GM19351 (cell line): Measurements from ENCODE around the gene DPP8.
A peak's percentile ranks its signal among the peaks of the same experiment; 100 is the strongest.

Experiments
- ATAC-seq: cut with Tn5 transposase; IDR thresholded peaks from one replicate; pipeline ENCODE4 v1.9.1; 2021; ENCODE audit warnings: mild to moderate bottlenecking, moderate library complexity; ENCODE audit not compliant: unreplicated experiment

DPP8 gene

DNA sequence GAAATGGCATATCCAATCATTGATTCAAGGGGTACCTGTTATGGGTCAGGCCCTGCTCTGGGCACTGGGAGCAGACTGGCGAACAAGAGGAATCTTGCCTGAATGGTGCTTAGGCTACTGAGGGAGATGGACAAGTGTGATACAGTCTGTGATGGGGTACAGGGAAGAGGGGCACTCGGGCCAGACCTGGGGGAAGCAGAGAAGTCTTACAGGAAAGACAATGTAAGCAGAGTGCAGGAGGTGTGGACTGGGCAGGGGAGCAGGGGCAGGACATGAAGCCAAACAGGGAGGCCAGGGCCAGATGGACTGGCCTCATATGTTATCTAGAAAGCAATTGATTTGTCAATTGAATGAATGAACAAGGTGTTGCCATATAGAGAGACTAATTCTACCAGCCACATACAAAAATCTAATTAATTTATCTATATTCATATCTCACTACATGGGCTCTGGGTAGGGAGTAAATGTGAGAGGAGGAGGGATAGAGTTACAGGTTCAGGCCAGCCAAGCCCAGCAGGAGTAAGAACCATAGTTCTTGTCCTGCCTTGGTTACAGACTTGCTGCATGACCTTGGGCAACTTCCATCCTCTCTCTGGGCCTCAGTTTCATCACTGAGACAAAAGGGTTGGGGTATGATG, 91.2 kb downstream of the DPP8 start:
- ATAC-seq = no peak

DNA sequence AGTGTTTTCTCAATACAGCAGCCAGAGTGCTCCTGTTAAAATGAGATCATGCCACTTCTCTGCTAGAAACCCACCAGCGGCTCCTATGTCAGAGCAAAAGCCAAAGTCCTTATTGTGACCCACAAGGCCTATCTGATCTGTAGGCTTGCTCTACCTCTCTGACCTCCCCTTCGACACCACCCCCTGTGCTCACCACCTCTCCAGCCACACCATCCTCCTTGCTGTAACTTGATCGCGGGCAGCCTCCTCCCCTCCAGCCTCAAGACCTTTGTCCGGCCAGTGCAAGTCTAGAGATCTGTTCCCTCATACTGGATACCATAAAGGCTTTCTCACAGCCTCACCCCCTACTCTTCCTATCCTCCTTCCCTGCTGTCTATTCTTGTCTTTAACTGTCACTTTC, 92.8 kb downstream of the DPP8 start:
- ATAC-seq = no peak

DNA sequence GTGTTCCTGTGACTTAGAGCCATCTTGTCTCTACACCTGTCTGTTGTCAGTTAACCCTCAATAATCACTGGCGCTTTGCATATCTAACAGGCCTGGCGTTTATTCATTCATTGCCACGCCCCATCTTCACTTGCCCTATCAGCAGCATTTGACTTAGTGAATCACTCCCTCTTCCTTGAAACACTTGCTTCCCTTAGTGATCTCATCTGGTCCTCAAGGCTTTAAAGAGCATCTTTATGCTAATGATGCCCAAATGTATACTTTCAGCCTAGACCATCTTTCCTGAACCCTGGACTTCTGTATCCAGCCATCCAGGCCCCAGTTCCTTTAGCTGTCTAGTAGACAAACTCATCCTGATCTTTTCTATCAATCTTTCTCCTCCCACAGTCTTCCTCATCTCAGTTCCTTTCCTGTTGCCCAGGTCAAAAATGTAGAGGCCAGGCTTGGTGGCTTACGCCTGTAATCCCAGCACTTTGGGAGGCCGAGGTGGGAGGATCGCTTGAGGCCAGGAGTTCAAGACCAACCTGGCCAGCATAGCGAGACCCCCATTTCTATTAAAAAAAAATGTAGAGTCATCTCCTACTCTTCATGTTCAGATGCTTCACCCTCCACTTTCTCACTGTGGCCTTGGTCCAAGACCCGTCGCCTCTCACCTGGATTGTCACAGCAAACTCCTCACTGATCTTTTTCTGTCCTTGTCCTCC, 93.4 kb downstream of the DPP8 start:
- ATAC-seq = no peak

DNA sequence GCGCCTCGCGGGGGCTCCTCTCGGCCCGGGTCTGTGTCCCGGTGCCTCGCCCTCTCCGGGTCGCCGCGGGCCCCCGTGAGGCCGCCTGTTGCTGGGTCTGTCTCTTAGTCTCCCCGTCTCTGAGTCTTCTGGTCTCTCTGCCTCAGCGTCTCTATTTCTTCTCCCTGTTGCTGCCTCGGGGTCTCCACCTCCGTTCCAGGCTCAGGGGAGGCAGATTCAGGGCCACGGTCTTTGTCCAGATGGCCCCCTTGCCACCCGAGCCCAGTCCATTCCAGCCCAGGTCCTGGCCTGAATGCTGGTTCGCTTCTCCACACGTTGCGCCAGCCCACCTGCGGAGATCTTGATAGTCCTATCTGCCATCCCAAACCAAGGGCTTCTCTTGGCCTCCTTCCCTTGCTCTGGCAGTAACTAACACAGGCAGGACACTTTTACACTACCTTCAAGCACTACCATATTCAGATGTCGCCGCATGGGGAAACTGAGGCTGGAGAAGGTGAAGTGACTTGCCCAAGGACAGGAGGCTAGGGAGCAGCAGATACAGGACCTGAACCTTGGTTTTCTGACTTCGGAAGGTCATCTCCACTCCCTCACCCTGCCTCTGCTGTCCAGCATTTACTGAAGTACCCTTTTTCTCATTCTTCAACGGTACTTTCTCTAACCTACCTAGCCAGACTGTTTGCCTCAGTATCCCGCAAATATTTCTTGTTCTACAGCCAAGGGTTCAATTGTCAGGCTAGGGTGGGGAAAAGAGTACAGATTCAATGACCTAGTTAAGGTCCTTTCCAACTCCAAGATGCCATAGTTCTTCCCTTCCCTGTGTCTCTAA, 94.1 kb downstream of the DPP8 start:
- no peak for ATAC-seq

DNA sequence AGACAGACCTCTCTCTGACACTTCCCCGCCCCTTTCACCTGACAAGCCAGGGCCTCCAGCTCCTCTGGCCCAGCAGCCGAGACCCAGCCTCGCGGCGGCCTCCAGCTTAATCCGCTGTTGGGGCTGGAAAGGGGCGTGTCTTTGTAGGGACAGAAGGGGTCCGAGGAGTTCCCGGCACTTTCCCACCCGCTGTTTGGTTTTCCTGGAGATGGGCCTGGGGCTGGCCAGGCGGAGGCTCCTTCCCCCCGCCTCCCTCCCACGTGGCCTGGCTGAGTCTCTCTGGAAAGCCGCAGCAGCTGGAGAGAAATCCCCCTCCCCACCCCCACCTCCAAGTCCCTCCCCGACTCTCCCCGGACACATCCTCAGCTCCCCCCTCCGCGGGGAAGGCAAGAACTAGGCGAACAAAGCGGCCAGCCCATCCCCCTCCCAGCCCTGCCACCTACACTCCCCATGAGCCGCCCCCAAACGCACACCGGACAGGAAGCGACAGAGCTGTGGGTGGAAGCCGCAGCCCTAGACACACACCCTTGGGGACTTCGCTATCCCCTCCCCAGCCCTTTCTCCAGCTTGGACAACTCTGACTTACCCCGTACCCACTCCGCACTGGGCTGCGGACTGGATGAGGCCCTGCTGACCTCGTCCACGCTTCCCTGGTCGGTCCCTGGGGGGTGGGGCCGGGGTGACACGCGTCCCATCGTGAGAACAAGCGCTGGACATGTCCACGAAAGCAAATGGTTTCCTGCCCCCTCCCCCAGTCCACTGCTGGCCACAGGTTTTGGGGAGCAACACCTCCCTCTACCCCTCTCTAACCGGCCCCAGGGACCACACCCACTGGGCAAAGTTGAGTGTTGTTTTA, 95.9 kb downstream of the DPP8 start:
- peak; percentile 54 for ATAC-seq

DNA sequence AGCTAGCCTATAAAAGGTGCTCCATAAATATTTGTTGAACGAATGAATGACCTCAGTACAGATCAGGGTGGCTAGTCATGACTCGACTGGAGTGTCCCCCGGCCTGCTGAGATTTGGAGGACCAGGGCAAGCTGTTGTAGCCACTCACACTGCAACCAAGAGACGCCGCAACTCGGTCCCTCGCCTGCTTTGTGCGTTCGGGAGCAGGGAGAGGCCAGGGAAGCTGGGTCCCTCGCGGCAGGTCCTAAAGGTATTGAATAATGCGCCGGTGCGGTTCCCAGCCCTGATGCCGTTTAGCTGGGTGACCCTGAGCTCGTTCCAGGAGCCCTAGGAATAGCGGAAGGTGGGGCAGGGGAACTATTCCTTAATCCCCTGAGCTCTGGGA, 96.5 kb downstream of the DPP8 start:
- ATAC-seq = no peak

DNA sequence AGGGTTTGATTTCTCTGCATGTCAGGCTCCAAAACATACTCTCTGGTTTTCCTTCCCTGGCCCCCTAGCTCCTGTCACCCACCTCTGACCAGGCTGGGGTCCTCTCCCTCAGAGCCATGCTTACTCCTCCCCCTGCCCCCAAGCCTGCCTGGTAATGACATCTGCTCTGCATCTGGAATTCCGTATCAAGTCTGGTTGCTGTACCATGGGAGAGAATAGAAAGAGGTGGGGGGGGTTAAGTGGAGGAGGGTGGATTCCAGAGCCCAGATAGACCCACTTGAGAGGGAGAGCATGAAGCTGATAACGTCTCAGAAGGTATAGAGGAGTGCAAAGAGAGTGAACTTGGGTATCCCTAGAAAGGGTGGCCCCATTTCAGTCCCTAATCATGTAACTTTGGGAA, 98.9 kb downstream of the DPP8 start:
- ATAC-seq = no peak

DNA sequence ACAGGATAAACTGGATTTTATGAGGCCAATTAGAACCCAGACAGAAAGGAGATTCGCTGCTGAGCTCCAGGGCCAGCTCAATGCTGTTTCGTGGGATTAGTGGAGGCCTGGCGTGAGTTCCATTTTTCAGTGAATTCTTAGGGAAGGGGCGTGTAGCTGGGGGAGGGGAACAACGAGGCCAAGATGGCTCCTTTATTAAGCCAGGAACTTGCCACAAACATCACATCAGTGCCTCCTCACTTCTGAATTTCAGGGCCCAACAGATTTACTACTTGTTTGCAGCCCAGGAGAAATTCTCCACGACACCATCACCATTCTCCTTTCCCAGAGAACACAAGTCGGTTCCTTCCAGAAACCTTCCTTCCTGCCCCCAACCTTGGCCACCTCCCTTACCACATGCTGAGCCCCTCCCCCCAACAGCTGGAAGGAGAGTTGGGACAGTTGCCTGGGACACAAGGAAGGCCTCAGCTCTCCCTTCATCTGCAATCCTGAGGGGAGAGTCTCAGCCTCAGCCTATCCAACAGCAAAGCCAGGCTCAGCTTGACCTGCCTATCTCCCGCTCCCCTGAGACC, 100.6 kb downstream of the DPP8 start:
- no peak for ATAC-seq

DNA sequence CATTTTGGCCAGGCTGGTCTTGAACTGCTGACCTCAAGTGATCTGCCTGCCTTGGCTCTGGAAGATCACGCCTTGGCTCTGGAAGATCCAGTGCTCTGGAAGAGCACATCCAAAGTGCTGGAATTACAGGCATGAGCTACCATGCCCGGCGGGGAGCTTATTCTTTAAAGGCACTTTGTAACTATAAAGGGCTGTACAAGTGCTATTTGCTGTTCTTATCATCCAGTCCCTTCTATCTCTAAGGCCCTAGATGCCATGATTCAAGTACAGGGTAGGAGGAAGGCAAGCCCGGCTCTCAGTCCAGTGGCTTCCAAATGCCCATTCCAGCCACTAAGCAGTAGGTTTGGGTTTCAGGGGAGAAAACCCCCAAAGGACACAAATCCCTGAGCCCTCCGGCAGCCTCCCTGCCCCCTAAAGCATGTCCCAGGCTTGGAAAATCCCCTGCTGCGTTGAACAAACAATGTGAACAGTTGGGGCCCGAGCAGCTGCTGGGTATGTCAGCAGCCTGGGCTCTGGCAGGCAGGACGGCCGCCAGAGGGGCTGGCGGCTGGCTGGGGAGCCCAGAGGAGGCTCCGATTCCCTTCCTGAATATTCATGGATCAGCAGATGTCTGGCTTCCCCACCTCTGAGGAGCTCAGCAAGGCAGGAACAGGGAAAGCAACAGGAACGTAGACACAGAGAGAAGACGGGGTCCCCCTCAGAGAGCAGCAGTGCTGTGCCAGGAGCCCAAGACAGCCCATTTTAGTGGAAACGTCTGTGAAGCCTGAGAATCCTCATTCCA, 102.5 kb downstream of the DPP8 start:
- ATAC-seq = no peak

DNA sequence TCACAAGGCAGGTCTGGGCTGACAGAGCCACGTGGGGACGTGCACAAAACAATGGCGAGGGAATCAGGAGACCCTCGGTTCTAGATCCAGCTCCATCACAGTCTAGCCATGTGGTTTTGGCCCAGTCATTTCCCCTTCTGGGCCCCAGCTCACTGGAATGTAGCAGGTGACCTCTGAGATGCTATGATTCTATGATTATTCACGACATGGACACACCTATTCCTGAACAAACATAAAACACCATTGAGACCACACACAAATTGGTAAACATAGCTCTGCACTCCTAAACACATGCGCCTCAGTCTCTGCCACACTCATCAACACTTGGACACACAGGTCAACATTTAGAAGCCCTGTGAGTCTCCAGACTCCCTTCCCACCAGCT, 103.7 kb downstream of the DPP8 start:
- no peak for ATAC-seq

DNA sequence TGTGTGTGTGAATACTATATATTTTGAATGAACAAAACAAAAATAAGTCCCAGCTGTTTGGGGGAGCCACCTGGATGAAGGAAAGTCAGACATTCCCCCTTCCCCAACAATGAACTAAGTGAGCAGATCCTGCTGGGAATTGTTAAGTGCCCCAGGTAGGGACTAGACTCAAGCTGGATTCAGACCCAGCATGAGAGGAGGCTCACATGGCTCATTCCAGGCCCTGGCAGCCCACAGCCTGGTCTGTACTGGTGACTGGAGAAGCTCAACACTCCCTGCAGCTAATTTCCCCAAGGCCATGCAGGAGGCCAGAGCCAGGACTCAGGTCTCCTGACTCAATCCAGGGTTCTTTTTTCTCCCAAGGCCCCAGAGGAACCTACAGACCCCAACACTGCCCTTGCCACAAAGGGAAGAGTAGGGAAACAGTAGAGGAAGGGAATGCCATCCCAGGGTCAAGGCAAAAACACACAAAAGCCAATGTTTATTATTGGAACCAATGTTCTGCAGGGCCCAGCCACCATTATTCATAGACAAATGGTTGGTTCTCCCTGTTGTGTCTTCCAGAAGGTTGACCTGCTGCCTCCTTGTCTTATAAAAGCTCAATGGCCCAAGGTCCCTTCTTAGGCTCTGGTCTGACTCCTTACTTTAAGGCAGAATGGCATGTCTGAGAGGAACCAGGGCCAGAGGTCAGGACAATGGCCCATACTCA, 104.3 kb downstream of the DPP8 start:
- ATAC-seq = no peak

DNA sequence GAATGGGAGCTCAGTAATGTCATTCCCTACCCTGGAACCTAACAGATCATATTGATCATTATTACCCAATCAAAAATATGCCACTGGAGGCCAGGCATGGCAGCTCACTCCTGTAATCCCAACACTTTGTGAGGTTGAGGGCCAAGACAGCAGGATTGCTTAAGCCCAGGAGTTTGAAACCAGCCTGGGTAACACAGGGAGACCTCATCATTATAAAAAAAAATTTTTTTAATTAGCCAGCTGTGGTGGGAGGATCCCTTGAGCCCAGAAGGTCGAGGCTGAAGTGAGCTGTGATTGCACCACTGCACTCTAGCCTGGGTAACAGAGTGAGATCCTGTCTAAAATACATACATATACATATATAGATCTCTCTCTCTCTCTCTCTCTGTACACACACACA, 104.9 kb downstream of the DPP8 start:
- no peak for ATAC-seq

DNA sequence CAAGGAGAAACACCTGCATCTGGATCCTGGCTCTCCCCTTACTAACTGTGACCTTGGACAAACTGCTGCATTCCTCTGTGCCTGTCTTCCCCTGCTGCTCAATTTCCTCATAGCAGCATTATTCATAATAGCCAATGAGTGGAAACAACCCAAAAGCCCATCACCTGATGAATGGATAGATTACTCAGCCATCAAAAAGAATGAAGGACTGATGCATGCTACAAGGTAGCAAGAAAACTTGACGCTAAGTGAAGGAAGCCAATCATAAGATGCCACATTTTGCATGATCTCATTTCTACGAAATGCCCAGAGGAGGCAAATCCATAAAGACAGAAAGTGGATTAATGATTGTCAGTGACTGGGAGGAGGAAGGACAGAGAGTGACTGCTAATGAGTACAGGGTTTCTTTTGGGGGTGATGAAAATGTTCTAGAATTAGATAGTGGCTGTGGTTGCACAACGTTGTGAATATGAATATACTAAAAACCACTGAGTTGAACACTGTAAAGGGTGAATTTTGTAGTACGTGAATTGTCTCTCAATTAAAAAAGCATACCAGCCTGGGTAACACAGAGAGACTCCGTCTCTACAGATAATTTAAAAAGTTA, 105.9 kb downstream of the DPP8 start:
- no peak for ATAC-seq

DNA sequence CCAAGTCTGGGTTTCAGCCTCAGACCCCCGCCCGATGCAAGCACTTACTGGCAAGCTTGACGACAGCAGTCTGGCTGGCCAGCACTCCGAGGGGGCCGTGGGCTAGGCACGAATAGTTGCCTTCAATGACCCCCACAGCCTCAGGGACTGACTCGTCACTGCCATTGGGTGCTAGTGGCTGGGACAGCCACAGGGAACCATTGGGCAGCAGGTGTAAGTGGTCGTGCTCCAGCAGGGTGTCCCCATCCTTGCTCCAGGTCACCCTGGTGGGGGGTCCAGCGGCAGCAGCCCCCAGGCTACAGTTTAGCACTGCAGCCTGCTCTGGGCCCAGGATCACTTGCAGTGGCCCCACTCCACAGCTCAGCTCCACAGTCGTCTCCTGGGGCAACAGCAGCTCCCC, 106.5 kb downstream of the DPP8 start:
- no peak for ATAC-seq

DNA sequence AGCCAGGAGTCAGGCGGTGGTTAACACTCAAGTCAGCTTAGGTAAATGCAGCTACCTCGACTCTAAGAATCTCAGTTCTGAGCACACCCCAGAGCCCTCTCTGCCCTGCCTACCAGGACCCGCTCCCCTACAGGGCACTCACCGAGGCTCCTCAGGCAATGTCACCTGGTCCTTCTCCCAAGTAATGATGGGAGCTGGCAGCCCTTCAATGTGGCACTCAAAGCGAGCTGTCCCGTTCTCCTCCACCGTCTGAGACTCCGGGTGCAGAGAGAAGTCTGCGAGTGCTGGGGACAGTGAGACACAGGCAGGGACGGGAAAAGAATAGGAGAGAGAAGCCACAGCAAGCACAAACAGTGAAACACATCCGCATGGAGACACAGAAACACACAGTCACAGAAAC, 107.5 kb downstream of the DPP8 start:
- no peak for ATAC-seq

DNA sequence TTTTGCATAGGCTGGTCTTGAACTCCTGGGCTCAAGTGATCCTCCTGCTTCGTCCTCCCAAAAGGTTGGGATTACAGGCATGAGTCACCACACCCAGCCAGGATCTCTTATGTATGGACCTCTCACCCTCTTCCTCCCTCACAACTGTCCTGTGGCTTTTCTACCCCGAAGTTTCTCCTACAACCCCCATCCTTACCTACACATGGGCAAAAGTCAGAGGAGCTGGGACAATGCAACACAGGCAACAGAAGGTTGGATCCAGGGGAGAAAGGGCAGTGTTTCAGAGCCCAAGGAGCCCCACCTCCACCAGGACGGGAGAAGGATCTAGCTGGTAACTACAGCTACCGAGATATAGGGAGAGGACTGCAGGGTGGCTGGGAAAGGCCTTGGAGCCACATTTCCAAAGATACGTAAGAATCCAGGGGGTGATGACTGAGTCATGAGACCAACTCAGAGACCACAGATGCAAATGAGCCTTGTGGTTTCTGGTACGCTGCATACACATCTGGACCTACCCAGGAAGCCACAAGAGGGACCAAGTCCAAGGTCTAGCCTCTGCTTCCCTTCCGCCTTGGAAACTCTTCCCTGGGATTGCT, 108.4 kb downstream of the DPP8 start:
- ATAC-seq = no peak

DNA sequence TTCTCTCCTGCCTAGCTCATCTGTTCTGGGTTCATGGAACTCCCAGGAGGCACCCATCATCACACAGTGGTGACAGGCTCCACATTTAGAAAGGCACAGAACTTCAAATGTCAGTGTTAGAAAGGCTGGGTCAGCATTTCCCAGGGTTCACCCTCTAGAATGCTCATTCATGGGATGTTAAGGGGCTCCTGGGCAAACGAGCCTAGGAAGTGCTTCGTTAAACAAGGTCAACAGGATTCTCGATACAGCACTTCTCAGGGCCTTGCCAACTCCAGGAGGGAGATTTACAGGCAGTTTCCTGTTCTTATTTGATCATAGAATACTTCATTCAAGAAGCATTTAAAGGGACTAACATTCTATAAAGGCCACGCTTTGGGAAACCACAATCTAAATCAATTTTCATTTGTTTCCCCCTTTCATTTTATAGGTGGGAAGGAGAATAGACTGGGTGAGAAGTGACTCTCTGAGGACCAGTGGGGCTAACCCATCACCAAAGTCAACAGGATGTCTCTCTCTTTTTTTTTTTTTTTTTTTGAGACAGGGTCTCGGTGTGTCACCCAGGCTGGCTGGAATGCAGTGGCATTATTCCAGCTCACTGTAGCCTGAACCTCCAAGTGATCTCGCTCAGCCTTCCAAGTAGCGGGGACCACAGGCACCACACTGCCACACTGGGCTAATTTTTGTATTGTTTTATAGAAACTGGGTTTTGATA, 109.0 kb downstream of the DPP8 start:
- ATAC-seq = no peak

DNA sequence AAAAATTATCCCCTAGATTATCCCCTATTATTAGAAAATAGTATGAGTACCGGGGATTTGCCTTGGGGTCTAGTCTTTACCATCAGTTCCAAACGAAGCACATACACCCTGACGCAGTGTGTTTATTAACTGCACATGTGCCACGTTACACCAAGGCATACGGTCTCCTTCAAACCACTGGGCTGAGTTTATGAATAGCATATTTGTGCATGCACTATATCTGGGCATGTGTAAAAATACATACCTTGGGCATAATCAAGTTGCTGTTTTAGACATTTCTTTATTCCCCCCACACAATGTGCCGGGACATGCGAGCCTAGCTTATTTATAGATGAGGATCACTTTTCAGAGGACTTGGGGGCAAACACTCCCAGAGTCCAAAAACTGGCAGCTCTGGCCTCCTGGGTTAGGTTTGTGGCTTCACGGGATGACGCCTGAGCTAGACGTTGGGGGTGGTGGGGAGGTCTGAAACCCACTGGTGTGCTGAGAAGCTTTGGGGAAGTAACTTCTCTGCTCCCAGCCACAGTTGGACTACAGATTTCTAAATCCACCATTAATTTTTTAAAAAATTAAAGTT, 111.0 kb downstream of the DPP8 start:
- no peak for ATAC-seq
